Endometrial microvascular endothelial cells (primary cell): ENCODE measurements around the gene ZNF202. TPM values are rescaled to one million over a fixed set of nuclear protein-coding genes. Genes with fewer than 3 reads are reported as not detected.
"Not testable (repeated sequence)": the region's sequence is repeated elsewhere in the genome, so short reads cannot be mapped to it uniquely, and the experiment has no call there.

Experiments used
- in situ Hi-C: cut with HindIII; loops from 2 replicates; pipeline ENCODE4 v1.10.0; 2017; ENCODE audit warnings: low sequenced_read_pairs, low pct_unique_long_range_greater_than_20kb; ENCODE audit errors: inconsistent ontology term
- total RNA-seq: library from RNA; depleted of rRNA; stranded (reverse); fragments of >200 nt; gene quantifications from one replicate; pipeline ENCODE4 v1.2.3, GENCODE V29; 2015; ENCODE audit errors: inconsistent ontology term

The ZNF202 gene
- total RNA-seq, 1 donor from 2014 or later: 8.3 TPM

DNA sequence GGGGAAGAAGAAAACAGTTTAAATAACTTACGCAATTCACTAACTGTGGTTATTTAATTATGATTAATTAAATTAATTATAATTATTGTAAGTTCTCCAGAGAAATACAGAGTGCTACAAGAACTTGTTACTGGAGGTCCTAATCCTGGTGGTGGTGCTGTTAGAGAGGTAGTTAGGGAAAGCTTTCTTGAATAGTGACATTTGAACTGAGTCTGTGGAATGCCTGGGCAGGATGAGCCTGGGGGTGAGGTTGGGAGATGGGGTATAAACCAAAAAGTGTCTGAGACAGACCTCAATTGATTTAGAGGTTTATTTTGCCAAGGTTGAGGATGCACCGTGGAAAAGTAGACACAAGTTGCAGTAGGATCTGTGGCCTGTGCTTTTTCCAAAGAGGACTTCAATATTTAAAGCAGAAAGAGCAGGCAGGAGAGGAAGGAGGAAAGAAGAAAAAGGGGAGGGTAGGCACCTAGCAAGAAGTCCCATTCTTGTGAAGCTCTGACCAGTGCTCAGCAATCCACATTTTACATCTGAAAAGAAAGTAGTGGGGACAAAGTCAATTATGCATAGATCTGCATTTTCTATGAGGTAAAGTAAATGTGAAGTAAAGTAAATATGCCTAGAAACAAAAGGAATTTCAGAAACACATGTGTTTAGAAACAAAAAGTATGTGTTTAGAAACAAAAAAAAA lies 4.4 kb upstream of the ZNF202 start:
- in situ Hi-C loops: no loop called here

DNA sequence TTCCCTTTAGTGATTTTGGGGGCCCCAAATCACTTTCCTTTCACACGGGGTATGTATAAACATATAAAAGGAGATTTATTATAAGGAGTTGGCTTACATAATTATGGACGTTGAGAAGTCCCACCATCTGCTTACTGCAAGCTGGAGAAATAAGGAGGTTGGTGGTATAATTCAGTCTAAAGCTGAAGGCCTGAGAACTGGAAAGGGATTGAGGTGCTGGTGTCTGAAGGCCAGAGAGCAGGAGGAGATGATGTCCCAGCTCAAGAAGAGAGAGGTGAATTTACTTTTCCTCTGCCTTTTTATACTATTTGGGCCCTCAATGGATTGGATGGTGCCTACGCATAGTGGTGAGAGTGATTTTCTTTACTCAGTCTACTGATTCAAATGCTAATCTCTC lies 1.3 kb upstream of the ZNF202 start:
- in situ Hi-C loops: no loop called here

DNA sequence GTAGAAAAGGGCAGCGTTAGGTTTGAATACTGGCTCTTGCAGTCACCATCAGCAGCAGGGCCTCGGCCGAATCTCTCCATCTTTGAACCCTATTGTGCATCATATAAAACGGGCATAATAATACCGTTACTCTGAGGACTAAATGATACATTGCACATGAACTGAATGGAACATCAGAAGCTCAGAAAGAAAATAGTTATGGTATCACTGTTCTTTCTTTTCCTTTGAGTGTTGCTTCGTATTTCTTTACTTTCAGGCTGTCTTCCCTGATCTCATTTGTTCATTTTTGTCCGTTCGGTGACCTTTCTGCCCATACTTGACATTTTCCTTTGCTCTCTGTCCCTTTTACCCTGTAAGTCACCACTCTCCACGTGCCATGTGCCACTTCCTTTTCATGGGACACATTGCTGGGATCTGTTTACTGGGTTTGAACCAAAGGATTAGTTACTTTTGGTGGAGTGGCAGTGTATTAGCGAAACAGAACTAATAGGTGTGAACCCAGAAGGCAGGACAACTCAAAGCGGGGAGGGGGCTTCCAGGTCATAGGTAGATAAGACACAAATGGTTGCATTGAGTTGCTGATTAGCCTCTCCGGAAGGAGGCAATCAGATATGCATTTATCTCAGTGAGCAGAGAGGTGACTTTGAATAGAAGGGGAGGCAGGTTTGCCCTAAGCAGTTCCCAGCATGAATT lies 717 bp upstream of the ZNF202 start:
- in situ Hi-C loops: no loop called here

DNA sequence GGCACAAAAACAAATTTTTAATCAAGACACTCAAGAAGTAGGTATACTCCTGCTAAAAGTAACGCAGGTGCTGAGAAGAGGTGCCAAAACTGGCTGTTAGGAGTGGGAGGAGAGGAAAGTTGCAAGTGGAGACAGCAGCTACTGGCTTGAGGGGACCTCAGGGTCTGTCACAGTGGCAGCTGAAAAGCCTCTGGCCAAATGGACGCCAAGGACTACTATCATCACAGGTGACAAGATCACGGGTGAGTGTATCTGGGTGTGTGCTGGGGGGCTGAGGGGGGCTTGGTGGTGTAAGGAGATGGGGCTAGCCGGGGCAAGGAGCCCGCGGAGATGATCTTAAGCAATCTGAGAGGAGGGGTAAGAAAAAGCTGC lies 687 bp downstream of the ZNF202 start:
- in situ Hi-C loops: no loop called here

DNA sequence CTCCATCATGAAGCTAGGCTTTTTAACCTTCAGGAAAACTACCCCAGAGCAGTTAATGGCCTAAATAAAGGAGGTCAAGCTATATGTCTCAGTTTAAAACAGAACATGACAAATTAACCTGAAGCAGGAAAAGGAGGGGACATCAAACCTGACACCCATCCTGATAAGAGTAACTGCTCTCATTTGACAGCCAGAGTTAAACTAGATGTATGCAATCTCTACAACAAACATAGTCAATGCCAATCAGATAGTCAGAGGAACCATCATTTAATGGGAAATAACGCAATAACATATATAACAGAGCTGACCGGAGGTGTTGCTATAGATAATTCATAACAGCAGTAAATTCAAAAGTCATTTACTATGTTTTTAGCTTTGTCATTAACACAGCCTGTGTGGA lies 3.1 kb downstream of the ZNF202 start:
- in situ Hi-C loops: no loop called here

DNA sequence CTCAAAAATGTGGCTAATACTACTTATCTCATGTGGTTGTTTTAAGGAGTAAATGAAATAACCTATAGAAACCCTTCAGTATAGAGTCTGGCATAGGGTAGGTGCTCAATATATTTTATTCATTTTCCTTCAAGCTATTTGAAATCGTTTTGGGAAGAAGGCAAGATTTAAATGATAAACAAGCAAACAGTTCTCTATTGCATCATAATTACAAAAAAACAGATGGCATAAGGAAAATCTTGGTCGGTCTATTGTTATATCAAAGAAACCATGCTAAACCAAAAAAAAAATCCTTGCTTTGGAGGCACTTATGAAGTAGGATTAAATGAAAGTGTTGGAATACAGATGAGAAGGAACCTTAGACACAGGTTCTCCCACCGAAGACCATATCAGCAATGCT lies 4.7 kb downstream of the ZNF202 start:
- in situ Hi-C loops: no loop called here

DNA sequence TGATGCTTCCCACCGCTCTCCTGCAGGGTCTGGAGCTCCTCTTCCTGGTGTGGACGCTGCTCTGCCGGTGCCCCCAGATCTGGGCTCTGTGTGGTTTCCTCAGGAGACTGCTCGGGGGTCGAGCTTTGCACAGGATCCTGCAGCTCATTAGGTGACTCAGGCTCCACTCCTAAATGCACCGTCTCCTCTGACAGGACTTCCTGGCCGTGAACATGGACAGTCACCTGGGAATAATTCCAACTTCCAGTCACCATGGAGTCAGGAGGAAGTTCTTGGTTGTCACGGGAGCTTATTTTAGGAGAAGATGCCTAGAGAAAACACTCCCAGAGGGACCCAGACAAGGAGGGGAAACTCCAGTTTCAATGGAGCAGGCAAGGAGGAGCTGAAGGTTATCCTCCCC lies 11.9 kb downstream of the ZNF202 start:
- in situ Hi-C loops: no loop called here

DNA sequence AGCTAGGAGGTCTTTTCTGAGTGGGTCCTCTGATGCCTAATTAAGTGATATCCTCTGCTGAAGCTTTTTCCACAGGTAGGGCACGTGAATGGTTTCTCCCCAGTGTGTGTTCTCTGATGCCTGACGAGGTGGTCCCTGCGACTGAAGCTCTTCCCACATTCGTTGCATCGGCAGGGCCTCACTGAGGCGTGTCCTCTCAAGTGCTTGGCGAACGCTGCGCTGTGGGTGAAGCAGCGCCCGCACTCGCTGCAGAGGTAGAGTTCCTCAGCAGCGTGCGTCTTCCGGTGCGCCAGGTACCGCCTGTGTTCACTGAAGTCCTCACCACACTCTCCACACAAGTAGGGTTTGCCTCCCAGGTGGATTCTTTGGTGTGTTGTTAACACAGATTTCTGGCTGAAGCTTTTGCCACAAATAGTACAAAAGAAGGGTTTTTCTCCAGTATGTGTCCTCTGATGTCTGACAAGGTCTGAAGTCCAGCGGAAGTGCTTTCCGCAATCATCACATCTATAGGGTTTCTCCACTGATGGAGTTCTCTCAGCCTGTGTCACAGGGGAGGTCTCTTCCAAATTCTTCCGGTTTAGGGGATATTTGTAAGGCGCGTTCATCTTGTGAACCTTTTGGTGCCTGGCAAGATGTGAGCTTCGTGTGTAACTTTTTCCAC lies 15.3 kb downstream of the ZNF202 start:
- in situ Hi-C loops: no loop called here

DNA sequence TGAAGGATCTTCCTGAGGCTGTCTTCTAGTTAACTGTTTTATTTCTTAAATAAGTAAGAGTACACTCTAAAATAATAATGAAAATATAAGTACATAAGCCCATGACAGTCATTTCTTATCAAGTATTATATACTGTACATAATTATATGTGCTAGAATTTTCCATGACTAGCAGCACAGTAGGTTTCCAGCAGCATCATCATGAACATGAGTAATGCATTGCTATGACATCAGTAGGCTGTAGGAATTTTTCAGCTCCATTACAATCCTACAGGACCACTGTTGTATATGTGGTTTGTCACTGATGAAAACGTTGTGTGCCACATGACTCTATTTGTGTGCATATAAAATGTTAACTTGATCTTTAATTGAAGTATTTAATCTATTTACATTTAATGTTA lies 22.0 kb downstream of the ZNF202 start:
- in situ Hi-C loops: no loop called here

DNA sequence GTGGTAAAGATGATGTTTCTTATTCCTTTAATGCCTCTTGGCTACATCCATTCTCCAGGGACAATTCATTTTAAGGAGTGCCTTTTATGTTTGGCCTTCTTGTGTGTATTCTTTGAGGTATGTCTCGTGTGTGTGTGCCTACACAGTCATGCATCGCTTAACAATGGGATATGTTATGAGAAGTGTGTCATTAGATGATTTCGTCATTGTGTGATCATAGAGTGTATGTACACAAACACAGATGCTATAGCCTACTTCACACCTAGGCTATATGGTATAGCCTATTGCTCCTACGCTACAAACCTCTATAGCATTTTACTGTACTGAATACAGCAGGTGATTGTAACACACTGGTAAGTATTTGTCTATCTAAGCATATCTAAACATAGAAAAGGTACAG lies 23.0 kb downstream of the ZNF202 start:
- in situ Hi-C loops: no loop called here

DNA sequence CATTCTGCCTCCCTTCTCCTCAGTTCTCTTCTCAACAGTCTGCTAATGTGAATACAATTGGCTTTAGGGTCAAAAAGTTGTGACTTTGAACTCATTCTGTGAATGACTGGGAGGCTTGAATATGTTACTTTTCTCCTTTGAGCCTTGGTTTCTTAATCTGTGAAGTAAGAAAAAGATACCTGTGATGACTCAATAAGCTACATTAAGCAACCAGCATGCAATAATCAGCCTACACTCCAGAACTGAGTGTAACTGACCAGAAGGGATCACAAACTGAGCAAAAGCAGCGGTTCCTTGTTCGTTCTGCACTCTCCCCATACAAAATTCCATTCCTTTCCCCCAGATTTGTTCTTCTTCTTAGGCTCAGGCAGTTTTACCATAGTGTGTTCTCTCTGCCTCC lies 23.4 kb downstream of the ZNF202 start:
- in situ Hi-C loops: no loop called here

DNA sequence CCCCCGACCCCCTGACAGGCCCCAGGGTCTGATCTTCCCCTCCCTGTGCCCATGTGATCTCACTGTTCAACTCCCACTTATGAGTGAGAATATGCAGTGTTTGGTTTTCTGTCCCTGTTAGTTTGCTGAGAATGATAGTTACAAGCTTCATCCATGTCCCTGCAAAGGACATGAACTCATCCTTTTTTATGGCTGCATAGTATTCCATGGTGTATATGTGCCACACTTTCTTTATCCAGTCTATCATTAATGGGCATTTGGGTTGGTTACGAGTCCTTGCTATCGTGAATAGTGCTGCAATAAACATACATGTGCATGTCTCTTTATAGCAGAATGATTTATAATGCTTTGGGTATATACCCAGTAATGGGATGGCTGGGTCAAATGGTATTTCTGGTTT lies 28.8 kb downstream of the ZNF202 start:
- in situ Hi-C loops: not testable (repeated sequence)

DNA sequence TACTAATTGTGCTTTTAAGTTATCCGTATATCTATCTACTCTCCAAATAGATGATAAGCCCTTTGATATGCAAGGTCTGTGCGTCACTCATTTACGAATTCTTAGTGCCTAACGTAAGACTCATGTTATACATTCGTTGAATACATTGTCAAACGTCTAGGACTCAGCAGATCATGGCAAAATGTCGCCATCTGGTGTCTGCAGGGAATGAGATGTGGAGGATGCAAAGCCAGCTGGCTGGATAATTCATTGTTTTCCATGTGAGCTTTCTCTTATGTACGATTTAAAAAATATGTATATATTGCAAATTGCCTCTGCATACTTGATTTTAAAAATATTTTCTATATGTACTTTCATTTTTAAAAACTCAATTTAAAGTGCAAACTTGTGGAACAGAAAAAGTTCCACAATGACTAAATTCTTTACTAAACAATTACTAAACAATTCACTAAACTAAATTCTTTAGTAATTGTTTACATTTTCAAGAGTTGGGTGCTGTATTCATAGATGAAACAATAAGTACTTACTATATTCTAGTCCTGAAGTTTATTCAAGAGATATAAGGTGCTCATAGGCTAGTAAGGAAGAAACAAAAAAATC lies 33.8 kb downstream of the ZNF202 start:
- in situ Hi-C loops: no loop called here

DNA sequence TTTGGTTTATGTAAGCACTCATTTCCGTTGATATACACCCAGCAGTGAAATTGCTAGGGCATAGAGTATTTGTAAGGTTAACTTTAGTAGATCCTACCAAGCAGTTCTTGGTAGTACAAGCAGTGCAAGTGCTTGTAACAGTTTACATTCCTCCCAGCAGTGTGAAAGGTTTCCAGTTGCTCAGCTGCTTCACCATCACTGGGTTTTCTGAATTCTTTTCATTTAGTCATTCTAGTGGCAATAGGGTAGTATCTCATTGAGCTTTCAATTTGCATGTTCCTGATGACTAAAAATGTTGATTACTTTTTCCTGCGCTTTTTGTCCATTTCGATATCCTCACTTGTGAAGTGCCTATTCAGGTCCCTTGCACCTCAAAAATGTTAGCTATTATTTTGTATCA lies 34.3 kb downstream of the ZNF202 start:
- in situ Hi-C loops: no loop called here

DNA sequence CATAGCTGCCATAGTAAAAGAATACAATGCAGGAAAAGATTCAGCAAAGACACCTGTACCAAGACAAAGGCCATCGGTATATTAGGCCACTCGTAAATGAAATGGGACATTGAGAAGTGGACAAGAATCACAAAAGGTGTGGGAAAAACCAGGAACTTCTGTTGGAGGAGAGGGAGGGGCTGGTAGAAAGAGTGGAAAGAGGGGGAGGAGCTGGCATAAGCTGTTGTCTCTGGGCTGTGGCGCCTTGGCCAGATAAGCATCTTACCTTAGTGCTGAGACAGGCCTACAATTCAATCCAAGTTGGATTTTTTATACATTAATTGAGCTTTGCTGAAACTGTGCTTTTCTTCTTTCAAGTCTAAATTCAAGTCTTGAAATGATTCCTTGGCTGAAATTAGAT lies 37.1 kb downstream of the ZNF202 start:
- in situ Hi-C loops: no loop called here

DNA sequence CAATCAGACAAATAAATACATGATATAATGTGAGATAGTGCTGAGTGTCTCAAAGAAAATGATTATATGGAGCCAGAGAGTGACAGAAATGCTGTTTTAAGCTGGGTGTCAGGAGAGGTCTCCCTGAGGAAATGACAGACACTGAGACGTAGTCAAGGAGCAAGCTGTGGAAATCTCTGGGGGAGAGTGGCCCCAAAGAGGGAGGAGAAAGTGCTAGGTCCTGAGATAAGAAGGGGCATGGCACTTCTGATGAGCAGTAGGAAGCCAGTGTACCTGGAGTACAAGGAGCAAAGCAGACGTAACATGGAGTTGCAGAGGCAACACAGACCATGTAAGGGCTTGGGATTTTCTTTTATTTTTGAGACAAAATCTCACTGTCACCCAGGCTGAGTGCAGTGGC lies 38.8 kb downstream of the ZNF202 start:
- in situ Hi-C loops: no loop called here

DNA sequence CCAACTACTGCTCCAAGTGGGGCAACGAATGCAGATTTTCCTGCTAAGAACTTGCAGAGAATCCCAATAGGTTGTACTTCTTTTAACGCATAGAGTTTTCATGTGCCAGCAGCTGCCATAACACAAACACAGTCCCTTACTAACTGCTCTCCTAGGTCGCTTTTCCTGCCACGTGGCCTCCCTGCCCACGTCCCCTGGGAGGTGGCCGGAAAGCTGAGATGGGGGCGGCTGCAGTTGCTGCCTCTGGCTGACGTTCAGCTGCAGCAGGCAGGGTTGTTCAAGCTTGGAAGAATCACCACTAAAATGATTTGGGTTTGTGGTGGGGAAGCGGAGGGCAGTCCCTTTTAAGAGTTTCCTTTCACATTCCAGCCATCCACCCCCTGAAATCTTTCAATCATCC lies 39.3 kb downstream of the ZNF202 start:
- in situ Hi-C loops: no loop called here

DNA sequence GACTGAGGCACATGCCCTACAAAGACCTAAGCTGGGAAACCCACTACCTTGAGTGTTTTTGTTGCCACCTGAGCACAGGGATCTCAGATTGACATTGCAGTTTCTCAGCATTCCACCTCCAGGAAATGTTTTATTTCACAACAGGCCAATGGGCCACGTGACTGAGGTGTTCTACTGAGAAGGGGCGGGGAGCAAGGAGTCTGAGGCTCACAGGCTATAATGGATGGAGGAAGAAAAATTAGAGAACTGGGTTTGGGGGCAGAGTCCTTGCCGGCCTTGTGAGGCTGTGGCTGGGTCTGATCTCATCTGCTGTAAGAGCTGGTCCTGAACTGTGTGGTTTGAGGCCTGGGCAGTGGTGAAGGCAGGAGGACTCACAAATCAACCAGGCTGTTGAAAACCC lies 40.7 kb downstream of the ZNF202 start:
- in situ Hi-C loops: no loop called here

DNA sequence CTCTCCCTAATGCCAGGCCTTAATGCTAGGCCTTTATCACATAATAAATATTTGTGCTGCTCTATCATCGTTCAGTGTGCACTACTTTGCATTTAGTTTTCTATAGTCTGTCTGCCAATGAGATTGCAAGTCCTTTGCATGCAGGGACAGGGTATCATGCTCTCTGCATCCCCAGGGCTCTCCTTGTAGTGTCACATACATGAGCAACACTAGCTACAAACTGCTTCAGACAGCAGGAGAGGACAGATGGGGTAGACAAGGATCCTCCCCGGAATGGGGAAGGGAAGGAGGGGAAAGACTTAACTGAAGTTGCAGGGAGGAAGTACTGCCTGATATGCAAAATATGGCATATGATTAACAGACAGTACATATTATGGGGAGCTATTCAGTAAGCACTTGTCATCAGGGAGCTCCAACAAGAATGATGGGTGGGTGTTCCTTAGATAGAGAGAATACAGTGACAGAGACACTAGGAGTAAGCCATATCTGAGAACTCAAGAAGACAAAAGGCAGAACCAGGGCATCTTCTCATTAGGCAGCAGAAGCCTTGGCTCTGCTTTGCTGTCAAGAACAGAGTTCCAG lies 42.8 kb downstream of the ZNF202 start:
- in situ Hi-C loops: no loop called here

DNA sequence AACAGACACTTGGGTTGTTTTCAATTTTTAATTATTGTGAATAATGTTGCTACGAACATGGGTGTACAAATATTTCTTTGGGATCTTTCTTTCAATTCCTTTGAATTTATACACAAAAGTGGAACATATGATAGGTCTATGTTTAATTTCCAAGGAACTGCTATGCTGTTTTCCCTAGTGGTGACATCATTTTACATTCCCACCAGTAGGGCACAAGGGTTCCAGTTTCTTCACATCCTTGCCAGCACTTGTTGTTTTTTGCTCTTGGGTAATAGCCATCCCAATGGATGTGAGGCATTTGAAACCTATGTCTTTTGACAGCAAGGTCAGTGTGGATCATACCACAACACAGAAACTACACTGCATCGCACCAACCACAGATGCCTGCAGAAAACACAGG lies 45.3 kb downstream of the ZNF202 start:
- in situ Hi-C loops: no loop called here
